Calu3 (cell line): Measurements from ENCODE around the gene CLDN9. TPM values are rescaled to one million over a fixed set of nuclear protein-coding genes. Genes with fewer than 3 reads are reported as not detected.

Source experiments
- BruUV-seq: library from RNA; stranded (reverse); fragments of 400-500 nt; replicated peaks from 2 replicates; lab custom pipeline; 2021; lab: Mats Ljungman, UMichigan
- CTCF ChIA-PET: fragments of 300-600 bp; sonication (Branson Sonifier 250); formaldehyde crosslinking; loops from one replicate; lab custom pipeline; 2022; ENCODE audit warnings: antibody characterized with exemption; lab: Charles Lee
- DNase-seq: peaks from one replicate; pipeline ENCODE4 v3.0.0; 2022
- H3K27ac Mint-ChIP-seq: one replicate; pipeline ENCODE4 v1.8.0; 2022; ENCODE audit warnings: mixed read lengths; ENCODE audit not compliant: unreplicated experiment
- H3K27me3 Mint-ChIP-seq: one replicate; pipeline ENCODE4 v1.8.0; 2022; ENCODE audit warnings: mixed read lengths; ENCODE audit not compliant: unreplicated experiment
- H3K36me3 Mint-ChIP-seq: one replicate; pipeline ENCODE4 v1.8.0; 2022; ENCODE audit warnings: mild to moderate bottlenecking, moderate library complexity, mixed read lengths; ENCODE audit not compliant: insufficient read depth, unreplicated experiment
- H3K4me1 Mint-ChIP-seq: one replicate; pipeline ENCODE4 v1.8.0; 2022; ENCODE audit warnings: mild to moderate bottlenecking, low read depth, mixed read lengths; ENCODE audit not compliant: unreplicated experiment
- H3K4me3 Mint-ChIP-seq: one replicate; pipeline ENCODE4 v1.8.0; 2022; ENCODE audit warnings: mild to moderate bottlenecking, low read depth, moderate library complexity, mixed read lengths; ENCODE audit not compliant: unreplicated experiment
- H3K9me3 Mint-ChIP-seq: one replicate; pipeline ENCODE4 v1.8.0; 2022; ENCODE audit warnings: low read depth, mixed read lengths; ENCODE audit not compliant: unreplicated experiment
- intact Hi-C: fragments of 100-400 bp; cut with micrococcal nuclease; formaldehyde crosslinking; loops from one replicate; pipeline ENCODE4 v1.10.0; 2022; ENCODE audit not compliant: unreplicated experiment
- total RNA-seq: library from RNA; stranded (reverse); gene quantifications from 2 replicates; pipeline ENCODE4 v1.2.3, GENCODE V29; 2022
- TF ChIP-seq, protein P1 (sequence below): fragments of 200-600 bp; IDR thresholded peaks from one replicate; pipeline ENCODE4 v1.8.0; 2022; ENCODE audit warnings: antibody characterized with exemption; ENCODE audit not compliant: unreplicated experiment

The CLDN9 gene
- total RNA-seq, 1 experiment from 2014 or later = 13.5 TPM

DNA sequence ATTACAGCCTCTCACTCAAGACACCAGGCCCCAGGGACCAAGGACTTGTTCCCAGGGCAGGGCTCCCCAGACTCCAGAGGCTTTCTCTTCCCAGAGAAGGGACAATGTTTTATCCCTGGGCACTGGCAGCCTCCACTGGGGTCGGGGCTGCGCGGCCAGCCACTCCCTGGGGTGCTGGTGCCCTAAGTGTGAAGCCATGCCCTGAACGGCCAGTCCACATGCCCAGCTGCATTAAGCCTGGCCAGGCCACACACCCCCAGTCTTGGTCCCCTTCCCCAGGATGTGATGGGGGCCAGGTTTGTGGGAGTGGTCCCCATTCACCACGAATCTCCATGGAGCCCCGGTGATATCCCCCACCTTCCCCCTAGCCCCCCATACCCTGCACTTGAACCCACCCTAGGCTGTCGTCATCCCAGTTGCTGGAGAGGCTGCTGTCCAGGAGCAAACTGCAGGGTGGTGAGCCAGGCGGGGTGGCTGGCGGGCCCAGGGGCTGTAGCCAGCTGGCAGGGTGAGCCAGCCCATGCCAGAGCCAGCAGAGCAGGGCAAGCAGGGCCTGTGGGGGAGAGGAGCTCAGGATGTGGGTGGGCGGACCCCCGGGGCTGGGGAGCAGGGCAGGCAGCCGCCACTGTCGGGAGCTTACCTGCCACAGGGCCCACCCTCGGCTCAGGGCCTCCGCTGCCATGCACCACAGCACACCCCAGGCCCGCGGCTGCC is 39.0 kb upstream of the CLDN9 start:
- intact Hi-C loops = no loop called here
- TF ChIP-seq, protein P1, sequence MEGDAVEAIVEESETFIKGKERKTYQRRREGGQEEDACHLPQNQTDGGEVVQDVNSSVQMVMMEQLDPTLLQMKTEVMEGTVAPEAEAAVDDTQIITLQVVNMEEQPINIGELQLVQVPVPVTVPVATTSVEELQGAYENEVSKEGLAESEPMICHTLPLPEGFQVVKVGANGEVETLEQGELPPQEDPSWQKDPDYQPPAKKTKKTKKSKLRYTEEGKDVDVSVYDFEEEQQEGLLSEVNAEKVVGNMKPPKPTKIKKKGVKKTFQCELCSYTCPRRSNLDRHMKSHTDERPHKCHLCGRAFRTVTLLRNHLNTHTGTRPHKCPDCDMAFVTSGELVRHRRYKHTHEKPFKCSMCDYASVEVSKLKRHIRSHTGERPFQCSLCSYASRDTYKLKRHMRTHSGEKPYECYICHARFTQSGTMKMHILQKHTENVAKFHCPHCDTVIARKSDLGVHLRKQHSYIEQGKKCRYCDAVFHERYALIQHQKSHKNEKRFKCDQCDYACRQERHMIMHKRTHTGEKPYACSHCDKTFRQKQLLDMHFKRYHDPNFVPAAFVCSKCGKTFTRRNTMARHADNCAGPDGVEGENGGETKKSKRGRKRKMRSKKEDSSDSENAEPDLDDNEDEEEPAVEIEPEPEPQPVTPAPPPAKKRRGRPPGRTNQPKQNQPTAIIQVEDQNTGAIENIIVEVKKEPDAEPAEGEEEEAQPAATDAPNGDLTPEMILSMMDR = no peak
- CTCF ChIA-PET = no interaction called here
- BruUV-seq = no TSS peak
- Mint-ChIP-seq H3K27ac (no peak overlapping the region), H3K4me3 (no peak overlapping the region), H3K27me3 (no peaks in the 10 kb centered on the region), H3K36me3 (peaks cover 61% of the 10 kb centered on the region), H3K4me1 (peaks cover 40% of the 10 kb centered on the region), H3K9me3 (no peaks in the 10 kb centered on the region)
- no peak for DNase-seq

DNA sequence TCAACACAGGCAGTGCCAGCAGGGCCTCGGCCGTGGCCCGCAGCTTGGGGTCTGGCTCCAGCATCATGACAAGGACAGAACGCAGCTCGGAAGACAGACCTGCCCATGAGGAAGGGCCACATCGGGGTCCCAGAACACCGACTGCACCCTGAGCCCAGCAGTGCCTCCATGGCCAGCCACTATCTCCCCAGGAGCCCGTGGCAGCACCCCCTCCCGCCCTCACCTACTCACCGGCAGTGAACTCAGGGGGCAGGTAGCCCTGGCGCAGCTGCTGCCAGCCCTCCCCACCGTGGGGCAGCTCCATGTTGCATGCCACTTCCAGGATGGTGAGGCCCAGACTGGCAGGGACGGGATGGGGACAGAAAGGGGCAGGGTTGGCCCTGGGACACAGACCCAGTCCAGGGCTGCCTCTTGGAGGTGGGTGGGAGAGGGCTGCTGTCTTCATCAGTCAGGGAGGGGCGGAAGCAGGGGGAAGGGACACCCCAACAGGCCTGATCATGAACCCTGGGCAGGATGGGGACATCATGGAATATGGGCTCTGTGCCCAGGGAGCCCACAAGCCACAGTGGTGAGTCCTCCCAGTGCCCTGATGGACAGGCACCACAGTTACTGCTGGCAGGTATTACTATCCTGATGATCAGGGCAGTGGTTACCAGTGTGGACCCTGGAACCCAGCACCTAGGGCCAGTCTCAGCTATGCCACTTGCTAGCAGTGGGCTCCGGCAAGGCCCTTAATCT is 38.2 kb upstream of the CLDN9 start:
- no TSS peak for BruUV-seq
- TF ChIP-seq, protein P1 = no peak
- intact Hi-C loops = no loop called here
- H3K27ac Mint-ChIP-seq = no peak overlapping the region
- no peak overlapping the region for H3K4me3 Mint-ChIP-seq
- CTCF ChIA-PET = no interaction called here
- H3K4me1 Mint-ChIP-seq = peaks cover 40% of the 10 kb centered on the region
- DNase-seq = no peak
- peaks cover 57% of the 10 kb centered on the region for H3K36me3 Mint-ChIP-seq
- H3K27me3 Mint-ChIP-seq = no peaks in the 10 kb centered on the region
- H3K9me3 Mint-ChIP-seq = no peaks in the 10 kb centered on the region

DNA sequence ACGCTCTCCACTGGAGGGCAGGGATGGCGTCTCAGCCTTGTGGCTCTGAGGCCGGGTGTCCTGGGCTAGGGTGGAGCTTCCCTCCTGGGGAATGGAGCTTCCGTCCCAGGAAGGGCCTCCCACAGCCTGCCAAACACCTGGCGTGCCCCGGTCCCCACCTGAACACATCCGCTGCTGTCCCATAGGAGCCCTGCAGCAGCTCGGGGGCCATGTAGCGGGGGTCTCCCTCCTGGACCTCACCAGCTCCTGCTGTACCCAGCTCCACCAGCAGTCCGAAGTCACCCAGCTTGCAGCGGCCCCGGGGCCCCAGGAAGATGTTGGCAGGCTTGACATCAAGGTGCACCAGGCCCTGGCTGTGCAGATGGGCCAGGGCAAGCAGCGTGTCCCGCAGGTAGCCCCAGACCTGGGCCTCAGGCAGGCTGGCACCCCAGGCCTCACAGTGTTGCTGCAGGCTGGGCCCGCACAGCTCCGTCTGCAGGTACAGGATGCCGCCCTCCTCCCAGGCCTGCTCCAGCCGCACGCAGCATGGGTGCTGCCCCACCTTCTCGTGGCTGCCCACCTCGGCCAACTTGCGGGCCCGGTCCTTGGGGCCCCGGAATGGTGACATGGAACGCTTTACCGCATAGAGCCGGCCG is 37.4 kb upstream of the CLDN9 start:
- Mint-ChIP-seq H3K27me3 (no peaks in the 10 kb centered on the region), H3K36me3 (peaks cover 57% of the 10 kb centered on the region), H3K4me3 (no peak overlapping the region), H3K9me3 (no peaks in the 10 kb centered on the region), H3K4me1 (peaks cover 40% of the 10 kb centered on the region), H3K27ac (no peak overlapping the region)
- CTCF ChIA-PET = interaction anchor here (0.7 kb wide), 1 partner anchor 8 kb away, joined by 4 read pairs; no protein-coding TSS in a partner anchor
- intact Hi-C loops = no loop called here
- no peak for DNase-seq
- no TSS peak for BruUV-seq
- TF ChIP-seq, protein P1 = no peak

DNA sequence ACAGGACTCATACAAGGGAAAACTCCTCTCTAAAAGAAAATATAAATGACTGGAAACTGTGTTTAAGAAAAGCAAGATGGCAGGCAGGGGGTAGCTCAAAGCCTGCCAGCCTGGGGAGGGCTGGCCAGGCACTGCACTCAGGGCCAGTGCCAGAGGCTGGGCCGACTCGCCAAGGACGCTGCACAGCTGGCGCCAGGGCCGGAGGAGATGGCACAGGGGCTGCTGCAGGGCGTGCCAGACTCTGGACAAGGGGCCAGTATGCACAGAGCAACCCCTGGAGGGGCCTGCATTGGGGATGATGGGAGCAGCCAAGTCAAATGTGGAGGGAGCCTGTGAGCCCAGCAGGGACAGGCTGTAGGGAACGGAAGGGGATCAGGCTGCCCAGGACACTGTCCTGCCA is 36.5 kb upstream of the CLDN9 start:
- CTCF ChIA-PET = interaction anchor here (0.7 kb wide), 1 partner anchor 9 kb away, joined by 4 read pairs; no protein-coding TSS in a partner anchor
- H3K36me3 Mint-ChIP-seq = peaks cover 57% of the 10 kb centered on the region
- H3K4me1 Mint-ChIP-seq = peaks cover 35% of the 10 kb centered on the region
- intact Hi-C loops = no loop called here
- no peaks in the 10 kb centered on the region for H3K27me3 Mint-ChIP-seq
- no peak overlapping the region for H3K27ac Mint-ChIP-seq
- no peak overlapping the region for H3K4me3 Mint-ChIP-seq
- TF ChIP-seq, protein P1 = no peak
- BruUV-seq = no TSS peak
- no peak for DNase-seq
- no peaks in the 10 kb centered on the region for H3K9me3 Mint-ChIP-seq
